ENCODE results near the gene NDUFB7.
A peak's percentile ranks its signal among the peaks of the same experiment; 100 is the strongest.
"Not testable (repeated sequence)": the region's sequence is repeated elsewhere in the genome, so short reads cannot be mapped to it uniquely, and the experiment has no call there.

Gene NDUFB7

DNA sequence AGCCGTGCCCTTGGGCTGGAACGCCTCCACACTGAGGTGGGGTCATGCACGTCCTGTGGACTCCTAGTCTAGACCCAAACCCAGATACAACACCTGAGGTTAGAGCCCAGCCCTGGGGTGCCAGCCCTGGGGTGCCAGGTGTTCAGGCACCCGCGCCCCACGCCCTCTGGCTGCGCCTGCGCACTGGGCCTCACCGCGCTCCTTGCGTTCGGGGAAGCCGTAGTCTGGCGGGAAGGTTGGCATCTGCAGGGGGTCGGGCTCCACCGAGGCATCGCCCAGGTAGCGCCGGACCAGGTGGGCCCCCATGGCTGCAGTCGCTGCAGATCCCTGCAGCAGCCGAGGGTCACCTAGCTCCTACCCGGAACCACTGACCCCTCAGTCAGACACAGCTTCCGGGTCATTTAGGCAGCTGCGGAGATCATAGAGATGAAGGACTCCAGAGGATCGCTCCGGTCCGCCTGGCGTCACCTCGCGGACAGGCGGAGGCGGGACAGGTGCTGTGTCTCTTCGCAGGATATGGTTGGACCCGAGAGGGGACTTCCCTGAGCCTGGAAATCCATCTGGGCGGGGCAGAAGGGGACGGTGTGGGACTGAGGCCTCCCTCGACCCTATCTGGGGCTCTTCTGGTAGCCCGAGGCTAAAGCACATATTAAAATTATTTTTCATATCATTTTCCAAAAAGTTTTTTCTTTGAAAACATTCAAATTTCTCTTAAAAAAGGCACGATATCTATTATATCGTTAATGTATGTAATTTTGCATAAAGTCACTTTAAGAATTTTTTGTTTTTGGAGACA lies at the start of gene NDUFB7:
TSS of gene NDUFB7 (minus strand) at position 372 of the 796 bp plus-strand sequence. CDS start at position 306, 66 bp downstream.
- peak; percentile 82 to 86 for DNase-seq

DNA sequence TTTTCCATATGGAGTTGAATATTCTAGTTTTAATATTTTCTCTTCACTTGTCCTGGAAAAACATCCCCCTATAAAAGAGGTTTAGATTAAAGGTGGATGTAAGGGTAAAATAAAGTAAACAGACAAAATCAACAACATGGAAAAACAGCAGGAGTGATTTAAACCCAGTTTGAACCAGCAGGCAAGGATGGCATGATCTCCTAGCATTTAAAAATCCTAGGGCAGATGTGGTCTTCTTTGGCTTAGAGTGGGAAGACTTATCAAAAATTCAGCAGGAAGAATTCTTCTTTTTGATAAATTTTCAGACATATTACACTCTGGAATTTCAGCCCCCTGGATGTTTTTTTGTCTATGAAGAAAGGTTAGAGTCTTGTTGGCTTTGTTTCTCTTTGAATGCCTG lies 47.5 kb upstream of the NDUFB7 start:
- DNase-seq: no peak

DNA sequence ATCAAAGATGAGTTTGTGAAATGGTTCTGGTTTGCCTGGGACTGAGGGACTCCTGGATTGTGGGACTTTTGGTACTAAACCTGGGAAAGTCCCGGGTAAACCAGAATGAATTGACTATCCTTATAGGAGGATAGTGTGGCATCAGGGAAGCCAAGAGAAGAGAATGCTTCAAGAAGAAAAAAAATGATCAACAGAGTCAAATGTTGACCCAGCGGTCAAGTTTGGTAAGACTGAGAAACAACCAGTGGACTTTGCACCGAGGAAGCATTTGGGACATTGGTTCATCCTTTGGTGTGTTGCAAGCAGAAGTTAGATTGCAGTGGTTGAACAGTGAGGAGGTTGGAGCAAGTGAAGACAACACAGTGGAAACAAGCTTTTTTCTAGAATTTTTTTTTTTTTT lies 44.5 kb upstream of the NDUFB7 start:
- DNase-seq: no peak

DNA sequence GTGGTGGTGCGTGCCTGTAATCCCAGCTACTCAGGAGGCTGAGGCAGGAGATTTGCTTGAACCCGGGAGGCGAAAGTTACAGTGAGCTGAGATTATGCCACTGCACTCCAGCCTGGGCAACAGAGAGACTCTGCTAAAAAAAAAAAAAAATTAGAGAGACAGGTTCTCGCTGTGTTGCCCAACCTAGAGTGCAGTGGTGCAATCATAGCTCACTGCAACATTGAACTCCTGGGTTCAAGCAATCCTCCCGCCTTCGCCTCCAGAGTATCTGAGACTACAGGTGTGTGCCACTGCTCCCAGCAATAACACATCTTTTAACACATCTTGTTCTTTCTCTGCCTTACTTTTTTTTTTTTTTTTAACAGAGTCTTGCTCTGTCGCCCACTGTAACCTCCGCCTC lies 43.8 kb upstream of the NDUFB7 start:
- DNase-seq: no peak

DNA sequence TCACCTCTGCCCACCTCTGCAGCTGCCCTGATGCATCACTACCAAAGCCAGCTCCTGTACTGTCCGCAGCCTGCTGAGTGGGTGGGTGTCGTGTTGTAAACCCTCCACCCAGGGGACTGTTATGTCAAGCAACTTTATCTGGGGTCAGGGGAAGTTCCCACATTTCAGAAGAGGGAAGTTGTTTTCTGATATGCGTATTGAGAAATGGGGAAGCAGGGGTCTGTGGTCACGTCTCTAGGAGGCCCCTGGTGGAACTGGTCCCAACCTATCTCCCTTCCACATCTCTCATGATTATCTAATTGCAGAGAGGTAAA lies 42.2 kb upstream of the NDUFB7 start:
- DNase-seq: no peak

DNA sequence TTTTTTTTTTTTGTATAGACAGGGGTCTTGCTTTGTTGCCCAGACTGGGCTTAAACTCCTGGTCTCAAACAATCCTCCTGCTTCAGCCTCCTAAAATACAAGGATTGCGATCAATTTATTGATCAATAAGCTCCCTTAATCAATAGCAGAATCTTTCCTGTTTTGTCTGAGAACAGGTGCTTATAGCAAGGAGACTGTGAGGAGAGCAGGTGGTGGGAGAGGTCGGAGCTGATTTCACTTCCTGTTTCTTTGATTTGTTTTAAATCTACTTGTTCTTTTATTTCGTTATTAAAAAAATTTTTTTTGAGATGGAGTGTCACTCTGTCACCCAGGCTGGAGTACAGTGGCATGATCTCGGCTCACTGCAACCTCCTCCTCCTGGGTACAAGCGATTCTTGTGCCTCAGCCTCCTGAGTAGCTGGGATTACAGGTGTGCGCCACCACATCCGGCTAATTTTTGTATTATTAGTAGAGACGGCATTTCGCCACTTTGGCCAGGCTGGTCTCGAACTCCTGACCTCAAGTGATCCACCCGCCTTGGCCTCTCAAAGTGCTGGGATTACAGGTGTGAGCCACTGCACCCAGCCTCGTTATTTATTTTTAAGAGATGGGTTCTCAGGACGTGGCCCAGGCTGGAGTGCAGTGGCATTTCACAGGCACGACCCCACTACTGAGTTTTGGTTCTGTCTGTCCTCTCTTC lies 41.7 kb upstream of the NDUFB7 start:
- DNase-seq: not testable (repeated sequence)

DNA sequence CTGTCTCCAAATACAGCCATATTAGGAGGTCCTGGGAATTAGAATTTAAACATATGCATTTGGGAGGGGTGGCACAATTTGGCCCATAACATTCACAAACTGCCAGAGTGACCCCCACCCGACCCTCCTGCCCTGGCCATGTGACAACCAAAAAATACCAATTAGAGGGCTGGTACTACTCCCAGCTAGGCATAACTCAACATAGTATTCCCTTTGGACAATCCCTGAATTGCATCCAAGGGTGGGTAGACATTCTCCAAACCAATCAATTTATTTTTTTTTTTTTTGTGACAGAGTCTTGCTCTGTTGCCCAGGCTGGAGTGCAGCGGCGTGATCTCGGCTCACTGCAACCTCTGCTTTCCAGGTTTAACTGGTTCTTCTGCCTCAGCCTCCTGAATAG lies 40.8 kb upstream of the NDUFB7 start:
- DNase-seq: no peak

DNA sequence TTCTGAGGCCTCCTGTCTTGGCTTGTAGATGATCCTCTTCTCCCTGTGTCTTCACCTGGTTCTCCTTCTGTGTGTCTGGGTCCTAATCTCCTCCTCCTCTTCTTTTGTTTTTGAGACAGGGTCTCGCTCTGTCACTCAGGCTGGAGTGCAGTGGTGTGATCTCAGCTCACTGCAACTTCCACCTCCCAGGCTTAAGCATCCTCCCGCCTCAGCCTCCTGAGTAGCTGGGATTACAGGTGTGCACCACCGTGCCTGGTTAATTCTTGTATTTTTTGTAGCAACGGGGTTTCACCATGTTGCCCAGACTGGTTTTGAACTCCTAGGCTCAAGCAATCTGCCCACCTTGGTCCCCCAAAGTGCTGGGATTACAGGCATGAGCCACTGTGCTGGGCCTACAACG lies 40.4 kb upstream of the NDUFB7 start:
- not testable (repeated sequence) for DNase-seq

DNA sequence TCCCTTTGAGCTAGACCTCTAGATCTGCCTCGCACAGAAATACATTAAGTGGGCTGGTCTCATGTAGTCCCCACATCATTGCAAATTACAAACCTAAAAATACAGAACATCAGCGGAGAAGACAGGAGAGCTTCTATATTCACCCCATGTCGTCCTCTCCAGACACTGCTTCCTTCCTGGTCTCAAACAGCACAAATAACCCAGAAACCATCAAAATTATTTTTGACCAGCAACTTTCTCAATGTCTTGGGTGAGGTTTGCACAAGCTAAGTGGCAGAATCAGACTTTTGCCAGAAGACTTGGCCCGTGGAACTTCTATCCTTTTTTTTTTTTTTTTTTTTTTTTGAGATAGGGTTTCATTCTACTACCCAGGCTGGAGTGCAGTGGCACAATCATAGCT lies 39.2 kb upstream of the NDUFB7 start:
- no peak for DNase-seq

DNA sequence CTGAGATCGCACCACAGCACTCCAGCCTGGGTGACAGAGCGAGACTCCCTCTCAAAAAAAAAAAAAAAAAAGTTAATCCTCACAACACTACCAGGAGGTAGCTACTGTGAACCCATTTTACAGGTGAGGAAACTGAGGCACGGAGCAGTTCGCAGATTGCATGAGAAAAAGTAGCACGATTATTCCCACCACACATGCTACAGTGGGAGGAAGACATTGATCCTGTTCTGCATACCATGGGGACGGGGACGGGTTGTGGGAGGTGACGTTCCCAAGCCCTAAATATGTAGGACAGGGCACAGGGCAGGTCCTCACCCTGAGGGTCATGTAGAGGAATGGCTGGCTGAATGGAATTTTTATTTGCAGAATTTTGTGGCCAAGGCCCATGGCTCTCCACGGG lies 34.8 kb upstream of the NDUFB7 start:
- no peak for DNase-seq

DNA sequence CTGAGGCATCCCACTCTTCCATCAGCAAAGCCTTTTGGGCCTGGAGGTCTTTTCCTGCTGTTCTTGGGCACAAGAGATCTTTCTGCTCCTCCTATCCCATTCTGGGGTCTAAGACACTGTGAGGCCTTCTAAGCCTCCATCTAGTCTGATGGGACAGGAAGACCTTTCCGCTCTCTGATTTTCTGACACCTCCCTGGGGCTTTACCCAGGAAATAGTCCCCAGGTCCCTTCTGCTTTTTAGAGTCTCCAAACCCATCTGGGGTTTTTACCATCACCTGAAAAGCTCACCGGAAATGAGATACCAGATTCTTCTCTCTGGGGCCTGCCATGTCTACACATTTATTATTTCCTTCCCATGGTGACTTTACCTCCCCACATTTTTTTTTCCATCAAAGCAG lies 32.1 kb upstream of the NDUFB7 start:
- DNase-seq: no peak

DNA sequence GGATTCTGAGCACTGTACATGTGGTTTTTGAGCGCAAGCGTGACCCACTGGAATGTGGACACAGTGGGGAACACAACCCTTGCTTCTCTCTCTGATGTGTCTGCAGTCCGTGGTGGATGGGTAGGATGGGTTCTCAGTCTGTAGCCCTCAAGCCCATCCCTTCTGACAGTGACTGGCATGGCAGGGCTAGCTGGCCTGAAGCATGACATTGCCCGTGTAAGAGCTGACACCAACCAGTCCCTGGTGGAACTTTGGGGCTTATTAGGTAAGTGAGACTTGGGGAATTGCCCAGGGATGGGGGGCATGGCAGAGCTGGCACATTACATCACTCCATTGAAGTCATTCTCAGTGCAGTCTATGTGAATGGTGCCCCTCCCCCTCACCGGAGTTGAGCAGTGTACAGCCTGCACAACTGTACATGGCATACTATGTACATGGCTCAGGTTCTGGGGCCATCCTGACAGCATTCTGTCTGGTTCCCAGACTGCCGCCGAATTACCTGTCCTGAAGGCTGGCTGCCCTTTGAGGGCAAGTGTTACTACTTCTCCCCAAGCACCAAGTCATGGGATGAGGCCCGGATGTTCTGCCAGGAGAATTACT lies 27.8 kb upstream of the NDUFB7 start:
- no peak for DNase-seq

DNA sequence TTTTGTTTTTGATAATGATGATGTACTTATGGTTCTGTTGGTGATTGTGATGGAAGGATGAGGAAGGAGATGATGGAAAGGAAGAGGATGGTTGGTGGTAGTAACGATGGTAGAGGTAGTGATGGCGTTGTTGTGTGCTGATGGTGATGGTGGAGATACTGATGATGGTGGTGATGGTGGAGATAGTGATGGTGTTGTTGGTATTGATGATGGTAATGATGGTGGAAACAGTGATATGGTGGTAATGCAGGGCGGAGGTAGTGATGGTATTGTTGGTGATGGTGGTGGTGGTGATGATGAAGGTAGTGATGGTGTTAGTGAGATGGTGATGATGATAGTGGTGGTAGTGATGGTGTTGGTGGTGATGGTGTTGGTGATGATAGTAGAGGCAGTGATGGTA lies 23.7 kb upstream of the NDUFB7 start:
- DNase-seq: no peak

DNA sequence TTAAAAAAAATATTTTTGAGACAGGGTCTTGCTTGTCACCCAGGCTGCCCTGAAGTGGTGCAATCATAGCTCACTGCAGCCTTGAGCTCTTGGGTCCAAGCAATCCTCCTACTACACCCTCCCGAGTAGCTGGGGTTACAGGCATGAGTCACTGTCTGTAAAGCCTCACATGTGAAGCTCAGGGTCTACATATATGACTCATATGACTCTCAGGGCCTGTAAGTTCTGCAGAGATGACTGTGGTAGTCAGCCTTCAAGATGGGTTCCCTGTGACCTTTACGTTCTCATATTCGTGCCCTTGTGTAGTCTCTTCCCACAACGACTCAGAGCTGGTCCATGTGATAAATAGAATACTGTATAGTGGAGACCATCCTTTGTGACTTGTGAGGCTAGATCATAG lies 17.6 kb upstream of the NDUFB7 start:
- DNase-seq: not testable (repeated sequence)

DNA sequence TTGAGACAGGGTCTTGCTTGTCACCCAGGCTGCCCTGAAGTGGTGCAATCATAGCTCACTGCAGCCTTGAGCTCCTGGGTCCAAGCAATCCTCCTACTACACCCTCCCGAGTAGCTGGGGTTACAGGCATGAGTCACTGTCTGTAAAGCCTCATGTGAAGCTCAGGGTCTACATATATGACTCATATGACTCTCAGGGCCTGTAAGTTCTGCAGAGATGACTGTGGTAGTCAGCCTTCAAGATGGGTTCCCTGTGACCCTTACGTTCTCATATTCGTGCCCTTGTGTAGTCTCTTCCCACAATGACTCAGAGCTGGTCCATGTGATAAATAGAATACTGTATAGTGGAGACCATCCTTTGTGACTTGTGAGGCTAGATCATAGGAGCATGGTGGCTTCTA lies 13.3 kb upstream of the NDUFB7 start:
- DNase-seq: not testable (repeated sequence)

DNA sequence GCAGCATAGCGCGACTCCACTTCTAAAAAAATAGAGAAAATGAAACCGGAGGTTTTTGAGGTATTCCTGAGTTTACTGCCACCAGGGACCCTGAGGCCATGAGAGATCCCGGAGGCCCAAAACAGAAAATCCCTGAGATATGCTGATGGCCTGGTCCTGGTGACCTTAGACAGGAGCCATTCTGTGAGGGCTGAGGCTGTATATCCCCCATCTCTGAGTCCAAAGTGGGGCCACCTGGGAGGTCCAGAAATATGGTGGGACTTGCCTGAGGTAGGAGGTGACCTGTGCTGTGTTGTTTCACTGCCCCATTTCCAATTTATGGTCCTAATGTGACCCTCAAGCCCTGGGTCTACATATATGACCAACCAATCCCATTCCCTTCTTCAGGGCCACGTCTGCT lies 12.5 kb upstream of the NDUFB7 start:
- not testable (repeated sequence) for DNase-seq

DNA sequence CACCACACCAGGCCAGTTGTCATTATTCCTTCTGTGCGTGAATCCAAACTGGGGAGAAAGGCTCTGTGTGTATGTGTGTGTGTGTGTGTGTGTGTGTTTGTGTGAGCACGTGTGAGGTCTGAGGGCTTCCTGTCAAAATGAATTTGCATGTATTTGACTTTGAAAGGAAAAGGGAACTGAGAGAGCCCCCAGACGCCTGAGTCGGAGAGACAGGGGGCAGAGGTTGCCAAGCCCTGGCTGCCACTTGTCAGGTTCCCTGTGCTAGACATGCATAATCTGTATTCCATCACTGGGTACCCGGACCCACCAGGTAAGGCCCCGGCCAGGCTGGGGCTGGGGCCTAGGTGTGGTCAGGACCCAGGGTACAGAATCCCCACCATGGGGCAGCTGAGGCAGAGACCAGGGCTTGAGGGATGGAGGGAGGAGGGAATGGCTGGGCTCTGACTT lies 11.1 kb upstream of the NDUFB7 start, which contains the start of gene CLEC17A:
TSS of gene CLEC17A (plus strand) at position 191 of the 447 bp plus-strand sequence. CDS start at position 268, 77 bp downstream.
- DNase-seq: no peak

DNA sequence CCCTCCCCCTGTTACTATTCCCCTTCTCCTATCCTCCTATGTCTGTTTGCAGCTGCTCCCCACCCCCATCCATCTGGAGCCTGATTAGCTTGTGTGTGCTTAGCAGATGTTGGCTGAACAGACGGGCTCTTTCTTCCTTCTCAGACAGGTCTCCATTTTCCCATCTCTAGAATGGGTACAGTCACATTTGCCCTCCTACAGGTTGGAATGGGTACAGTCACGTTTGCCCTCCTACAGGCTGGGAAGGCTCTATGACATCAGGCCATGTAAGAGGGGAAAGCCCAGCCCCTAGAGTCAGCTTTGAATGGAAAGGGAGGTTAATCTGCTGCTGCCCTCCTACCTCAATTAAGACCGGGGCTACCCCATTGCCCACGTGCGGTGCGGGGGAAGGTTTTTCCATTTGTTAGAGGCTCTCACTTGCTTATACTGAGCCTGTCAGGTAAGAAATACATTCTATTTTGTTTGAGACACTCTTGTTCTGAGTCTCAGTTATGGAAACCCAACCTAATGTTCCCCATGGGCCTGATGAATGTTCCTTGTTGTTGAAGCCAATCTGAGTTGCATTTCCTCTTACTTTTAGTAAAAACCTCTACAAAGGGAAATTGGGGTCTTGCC lies 8.9 kb upstream of the NDUFB7 start:
- peak; percentile 39 to 49 for DNase-seq

DNA sequence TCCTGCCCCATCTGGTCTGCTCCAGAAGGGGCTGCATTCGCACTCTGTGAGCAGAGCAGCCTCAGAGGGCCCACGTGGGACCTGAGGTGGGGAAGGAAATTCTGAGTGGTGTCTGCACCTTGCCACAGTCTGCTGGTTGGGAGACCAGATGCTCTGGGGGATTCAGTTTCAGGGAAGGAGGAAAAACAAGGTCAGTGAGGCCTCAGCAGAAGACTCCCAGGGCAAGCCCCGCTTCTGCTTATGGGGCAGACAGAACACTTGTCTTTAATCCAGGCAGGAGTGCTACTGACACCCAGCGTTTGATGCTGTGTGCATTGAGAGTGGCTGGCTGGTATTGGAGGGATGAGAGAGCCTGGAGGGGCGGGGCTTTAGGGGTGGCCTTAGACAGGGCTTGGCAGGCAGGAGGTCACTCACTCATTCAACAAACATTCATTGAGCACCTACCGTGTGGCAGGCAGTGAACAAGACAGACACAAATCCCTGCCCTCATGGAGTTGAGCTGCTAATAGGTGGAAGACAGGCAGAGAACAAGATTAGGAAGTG lies 6.1 kb upstream of the NDUFB7 start:
- no peak for DNase-seq

DNA sequence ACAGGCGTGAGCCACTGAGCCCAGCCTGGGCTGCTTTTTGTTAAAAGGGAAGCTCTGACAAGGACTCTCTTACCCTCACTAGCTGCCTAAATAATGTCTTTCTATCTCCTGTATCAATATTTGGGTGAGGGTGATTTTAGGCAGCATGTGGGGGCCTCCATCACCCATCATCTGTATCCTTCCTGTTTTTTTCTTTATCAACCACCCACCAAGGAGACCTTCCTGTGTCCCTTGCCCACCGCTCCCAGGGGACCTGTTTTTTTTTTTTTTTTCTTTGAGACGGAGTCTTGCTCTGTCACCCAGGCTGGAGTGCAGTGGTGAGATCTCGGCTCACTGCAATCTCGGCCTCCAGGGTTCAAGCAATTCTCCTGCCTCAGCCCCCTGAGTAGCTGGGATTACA lies 5.4 kb upstream of the NDUFB7 start:
- DNase-seq: no peak

DNA sequence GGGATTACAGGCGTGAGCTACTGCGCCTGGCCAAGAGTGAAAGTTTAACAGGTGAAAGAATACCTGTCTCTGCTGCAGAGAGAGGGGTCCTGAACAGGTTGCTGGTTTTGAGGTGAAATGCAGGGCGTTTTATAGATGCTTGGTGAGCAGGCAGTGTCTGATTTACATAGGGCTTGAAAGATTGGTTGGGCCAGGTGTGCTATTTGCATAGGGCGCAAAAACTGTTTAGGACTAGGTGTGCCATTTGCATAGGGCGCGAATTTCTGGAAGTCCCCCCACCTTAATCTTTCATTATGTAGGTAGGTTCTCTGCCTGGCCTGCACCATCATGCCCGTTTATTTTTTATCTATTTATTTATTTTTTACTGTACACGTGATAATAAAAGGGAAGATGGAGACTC lies 4.5 kb upstream of the NDUFB7 start:
- no peak for DNase-seq

DNA sequence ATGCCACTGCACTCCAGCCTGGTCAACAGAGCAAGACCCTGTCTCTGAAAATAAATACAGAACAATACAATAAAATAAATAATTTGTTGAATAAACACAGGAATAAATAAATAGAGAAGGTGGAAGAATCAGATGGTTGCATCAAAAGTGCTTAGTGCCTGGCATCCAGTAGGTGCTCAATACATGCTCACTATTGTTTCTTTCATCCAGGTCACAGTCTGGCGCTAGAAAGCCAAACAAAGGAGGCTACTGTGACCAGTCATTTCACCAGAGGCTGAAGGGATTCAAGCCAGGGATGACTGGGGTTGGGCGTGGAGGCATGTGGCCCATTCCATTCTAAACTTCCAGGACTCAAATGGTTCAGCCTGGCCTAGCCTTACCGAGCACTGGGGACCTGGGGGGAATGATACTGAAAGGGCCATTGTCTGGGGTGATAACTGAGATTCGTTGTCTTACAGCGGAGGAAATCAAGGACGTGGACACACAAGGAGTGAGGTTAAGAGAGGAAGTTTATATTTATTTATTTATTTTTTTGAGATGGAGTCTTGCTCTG lies 3.6 kb upstream of the NDUFB7 start:
- no peak for DNase-seq

All from activated CD4-positive, alpha-beta T cell treated with anti-CD3 and anti-CD28 coated beads, Interleukin-2, amount 50 U/mL, for 4 hours (primary cell).